Hindlimb muscle (tissue), 1 donor: ENCODE data around the gene LIFR. TPM values are rescaled to one million over a fixed set of nuclear protein-coding genes. Genes with fewer than 3 reads are reported as not detected.
A peak's percentile ranks its signal among the peaks of the same experiment; 100 is the strongest.

ENCODE experiments used
- DNase-seq: peaks from one replicate; pipeline ENCODE4 v3.0.0-alpha.2; 2013
- polyA plus RNA-seq: library from polyadenylated mRNA; unstranded; fragments of 120-200 nt; gene quantifications from one replicate; pipeline ENCODE4 v1.2.1, GENCODE V29; 2013; ENCODE audit not compliant: insufficient read length

The LIFR gene
- polyA plus RNA-seq, 1 donor = 48.9 TPM

- no peak for DNase-seq
Observed at GRCh38 chr5:38434966-38435705, 121.3 kb downstream of the LIFR start.

GRCh38 chr5:38433160-38433861 lies 123.1 kb downstream of the LIFR start:
- DNase-seq = peak; percentile 72

DNA sequence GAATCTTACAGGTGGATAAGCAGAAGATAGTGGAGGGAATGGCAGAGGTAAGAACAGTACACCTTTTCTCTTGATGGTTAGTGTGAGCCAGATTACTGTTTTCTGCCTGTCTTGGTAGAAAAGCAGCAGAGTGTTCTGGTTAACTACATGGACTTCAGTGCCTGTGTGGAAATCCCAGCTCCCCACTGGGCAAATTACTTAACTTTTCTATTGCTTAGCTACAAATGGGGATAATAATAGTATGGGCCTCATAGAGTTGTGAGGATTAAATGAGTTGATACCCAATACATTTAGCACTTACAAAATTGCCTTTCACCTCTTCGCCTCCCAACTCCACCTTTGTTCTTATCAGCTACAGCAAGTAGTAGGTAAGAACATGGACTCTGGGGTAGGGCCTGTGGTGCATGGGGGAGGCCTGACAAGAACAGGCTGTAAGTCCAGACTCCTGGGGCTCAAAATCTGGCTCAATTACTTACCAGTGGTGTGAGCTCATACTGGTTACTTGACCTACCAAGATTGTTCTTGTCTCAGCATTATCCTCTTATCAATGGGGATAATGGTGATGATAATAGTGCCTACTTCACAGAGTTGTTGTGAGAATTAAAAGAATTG lies 125.1 kb downstream of the LIFR start:
- DNase-seq = no peak

DNA sequence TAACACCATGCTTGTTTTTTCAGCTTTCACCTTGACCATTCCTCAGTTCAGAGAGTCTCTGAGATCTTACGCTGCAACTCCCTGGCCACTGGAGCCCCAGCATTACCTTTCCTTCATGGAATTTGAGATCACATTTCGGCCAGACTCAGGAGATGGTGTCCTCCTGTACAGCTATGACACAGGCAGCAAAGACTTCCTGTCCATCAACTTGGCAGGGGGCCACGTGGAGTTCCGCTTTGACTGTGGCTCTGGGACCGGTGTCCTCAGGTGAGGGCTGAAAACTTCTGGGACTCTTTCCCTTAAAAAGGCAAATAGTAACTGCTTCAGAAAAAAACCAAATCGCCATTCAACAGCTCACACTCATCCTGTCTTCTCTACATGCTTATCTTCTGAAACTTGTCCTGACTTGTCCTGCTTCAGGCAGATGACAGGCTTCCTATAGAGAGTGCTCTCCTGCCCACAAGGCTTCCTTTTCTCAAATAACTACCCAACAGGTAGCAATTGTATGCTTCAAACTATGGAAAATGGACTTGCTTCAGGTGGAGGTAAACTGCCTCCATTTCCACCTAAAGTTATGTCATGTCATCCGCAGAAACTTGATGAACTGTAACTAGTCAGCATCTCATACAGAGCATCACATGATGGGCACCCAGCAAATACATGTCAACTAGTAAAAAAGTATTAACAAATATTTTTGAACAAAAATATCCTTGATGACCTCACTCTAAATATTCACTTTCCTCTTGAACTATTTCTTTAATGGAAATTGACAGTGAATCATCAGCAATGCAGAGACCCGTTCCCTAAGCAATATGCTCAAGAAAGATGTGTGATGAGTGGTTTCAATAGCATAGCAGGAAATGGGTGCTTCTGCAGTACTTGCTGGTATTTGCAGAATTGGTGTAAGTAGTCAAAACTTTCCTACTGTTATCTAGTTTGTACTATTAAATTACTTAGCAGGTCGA lies 129.2 kb downstream of the LIFR start:
- no peak for DNase-seq

DNA sequence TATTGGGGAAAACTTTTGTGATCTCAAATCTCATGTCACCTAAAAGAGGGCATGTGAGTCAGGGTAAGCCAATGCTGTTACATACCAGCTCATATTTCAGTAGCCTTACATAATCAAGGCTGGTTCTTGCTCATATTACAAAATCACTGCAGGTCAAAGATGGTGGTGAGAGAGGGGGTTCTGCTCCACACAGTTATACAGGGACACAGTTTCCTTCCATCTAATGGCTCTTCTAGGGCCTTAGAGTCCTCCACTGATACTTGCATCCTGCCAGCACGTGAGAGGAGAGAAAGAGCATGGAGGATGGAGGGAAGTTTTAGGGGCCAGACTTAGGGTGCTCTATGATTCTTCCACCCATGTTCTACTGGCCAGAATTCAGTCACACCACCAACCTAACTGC lies 130.0 kb downstream of the LIFR start:
- no peak for DNase-seq
